ENCODE measurements around the gene TMEM179B.

DNA sequence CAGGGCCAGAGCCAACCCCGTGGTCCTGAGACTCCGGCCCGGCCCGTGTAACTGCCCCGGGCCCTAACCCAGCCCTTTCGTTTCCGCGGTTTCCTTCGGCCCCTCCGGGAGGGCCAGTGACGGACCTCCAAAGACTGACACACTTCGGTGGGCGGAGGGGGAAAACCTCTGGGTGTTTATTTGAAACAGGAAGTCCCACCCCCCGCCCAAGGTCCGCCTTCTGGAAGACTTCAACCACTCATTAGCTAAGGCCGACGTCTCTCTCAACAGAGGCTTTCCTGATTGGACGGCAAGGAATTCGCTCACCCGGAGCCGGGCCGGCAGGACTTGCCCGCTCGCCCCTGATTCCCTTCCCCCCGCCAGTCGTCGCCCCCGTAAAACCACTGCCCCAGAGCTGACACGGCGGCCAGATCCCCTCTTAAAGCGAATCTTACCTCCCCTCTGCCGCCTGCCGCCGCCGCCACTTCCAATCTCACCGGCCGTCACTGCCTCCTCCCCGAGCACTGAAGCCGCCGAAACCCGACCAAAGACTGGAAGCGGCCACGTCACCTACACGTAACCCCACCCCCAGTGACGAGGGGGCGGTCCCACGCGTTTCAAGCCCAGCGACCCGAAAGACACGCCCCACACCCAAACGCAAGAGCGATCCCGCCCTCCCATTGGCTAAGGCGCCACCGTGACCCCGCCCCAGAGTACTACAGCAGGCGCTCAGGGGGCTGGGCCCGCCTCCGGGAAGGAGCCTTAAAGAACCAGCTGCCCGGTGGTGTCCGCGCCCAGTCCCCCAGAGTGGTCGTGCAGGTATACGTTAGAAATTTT lies 44.5 kb downstream of the TMEM179B start, which contains the start of gene STX5:
- TF ChIP-seq, protein P1, sequence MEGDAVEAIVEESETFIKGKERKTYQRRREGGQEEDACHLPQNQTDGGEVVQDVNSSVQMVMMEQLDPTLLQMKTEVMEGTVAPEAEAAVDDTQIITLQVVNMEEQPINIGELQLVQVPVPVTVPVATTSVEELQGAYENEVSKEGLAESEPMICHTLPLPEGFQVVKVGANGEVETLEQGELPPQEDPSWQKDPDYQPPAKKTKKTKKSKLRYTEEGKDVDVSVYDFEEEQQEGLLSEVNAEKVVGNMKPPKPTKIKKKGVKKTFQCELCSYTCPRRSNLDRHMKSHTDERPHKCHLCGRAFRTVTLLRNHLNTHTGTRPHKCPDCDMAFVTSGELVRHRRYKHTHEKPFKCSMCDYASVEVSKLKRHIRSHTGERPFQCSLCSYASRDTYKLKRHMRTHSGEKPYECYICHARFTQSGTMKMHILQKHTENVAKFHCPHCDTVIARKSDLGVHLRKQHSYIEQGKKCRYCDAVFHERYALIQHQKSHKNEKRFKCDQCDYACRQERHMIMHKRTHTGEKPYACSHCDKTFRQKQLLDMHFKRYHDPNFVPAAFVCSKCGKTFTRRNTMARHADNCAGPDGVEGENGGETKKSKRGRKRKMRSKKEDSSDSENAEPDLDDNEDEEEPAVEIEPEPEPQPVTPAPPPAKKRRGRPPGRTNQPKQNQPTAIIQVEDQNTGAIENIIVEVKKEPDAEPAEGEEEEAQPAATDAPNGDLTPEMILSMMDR (IDR thresholded peaks at IDR 0.05): no peak
- TF ChIP-seq POLR2A (IDR thresholded peaks at IDR 0.05): peak; percentile 78 to 87
